ENCODE measurements around the gene PLPPR3.

PLPPR3 gene

GRCh38 chr19:821825-822503 lies at the start of gene PLPPR3:
Gene PLPPR3, minus strand, starts transcription at chr19:821955. Its CDS starts 396 bp downstream, at chr19:821559.
- intact Hi-C loops (cut with DNase I), result no loop called here
- peak in 7 of 42 donors; percentile 20 to 57 (median 44) for DNase-seq

DNA sequence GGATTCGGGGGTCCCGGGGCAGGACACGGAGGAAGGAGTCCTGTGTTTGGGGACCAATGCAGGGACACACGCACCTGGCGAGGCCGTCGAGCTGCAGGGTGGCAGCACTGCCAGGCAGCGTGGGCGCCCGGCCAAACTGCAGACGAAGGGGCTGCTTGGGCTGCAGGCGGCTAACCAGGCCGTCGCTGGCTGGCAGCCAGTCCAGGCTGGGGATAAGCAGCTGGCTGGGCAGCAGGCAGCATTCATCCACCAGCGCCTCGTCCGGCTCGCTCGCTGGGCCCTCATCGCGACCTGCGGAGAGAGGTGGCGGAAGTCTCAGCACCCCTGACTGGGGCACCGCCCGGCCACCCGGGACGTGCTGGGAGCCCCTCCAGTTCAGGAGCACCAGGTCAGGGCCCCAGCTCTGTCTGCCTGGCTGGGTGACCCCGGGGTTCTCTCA lies 49.2 kb upstream of the PLPPR3 start:
- DNase-seq, result peak in 30 of 42 donors; percentile 24 to 75 (median 55)
- intact Hi-C loops (cut with DNase I), result no loop called here

- DNase-seq, result no peak
- intact Hi-C loops (cut with DNase I), result no loop called here
These were observed 48.6 kb upstream of the PLPPR3 start for GRCh38 chr19:870314-870713.

DNA sequence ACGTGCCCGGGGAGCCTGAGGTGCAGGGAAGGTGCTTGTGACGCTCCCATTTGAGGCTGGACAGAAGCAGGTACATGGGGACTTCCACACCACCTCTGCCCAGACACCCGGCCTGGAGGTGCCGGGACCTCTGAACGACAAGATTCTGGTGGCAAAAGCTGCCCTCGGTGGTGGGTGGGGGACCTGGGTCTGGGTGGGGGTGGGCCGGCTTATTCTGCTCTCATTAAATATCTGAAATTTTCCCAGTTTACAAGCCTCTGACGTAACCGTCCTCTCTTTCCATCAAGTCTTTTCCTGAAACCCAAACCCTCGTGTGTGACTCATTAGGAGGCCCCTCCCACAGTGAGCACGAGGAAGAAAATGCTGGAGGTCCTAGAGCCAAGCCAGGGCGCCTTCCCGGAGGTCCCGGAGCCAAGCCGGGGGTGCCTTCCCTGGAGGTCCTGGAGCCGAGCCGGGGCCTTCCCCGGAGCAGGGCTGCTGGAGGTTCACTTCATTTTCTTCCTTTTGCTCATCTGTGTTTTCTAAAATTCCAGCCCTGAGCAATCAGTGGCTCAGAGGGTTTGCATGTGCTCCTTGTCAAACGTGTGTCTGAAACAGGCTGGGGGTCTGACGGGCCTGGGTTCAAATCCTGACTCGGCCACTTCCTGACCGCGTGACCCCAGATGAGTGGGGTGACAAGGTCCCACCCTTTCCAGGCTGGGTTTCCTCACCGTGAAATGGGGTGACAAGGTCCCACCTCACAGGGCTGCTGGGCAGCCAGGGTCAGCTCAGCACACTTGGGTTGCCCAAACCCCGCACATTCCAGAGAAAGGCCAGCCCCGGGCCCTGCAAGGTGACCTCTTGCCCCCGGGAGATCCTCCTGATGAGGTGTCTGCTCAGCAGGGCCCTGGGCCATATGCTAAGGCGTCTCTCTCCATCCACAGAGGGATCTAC lies 47.8 kb upstream of the PLPPR3 start:
- intact Hi-C loops (cut with DNase I), result no loop called here
- DNase-seq, result peak in 6 of 42 donors; percentile 22 to 55 (median 44)

DNA sequence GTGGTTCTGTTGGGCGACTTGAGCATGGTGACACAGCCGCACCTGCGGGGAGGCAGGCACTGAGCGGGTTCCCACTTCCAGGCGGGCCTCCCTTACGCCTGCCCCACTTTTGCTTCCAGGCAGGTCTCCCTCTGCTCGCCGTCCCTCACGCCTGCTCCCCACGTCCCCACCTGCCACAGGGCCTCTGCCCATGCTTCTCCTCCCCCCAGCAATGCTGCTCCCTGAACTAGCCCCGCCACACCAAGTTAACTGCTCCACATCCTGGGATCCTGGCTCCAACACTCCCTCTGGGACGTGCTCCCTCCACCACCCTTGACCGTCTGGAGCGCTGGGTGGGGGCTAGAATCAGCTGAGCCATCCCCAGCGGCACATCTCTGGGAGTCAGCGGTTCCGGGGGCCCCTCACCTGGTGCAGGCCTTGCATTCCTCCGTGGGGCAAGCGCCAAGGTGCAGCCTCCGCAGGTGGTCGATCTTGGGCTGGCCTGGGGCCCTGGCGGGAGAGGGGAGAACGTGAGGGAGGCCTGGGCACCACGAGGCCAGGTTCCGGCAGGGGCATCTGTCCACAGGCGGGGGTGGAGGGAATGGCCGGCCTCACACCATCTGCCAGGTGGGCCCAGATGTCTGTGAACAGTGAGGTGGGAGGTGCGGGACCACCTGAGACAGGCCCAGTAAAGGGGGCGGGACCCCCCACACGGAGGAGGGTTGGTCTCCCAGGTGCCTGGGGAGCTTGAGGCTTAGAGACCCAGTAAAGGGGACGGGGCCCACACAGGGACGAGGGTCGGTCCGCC lies 46.9 kb upstream of the PLPPR3 start:
- intact Hi-C loops (cut with DNase I), result no loop called here
- DNase-seq, result no peak

GRCh38 chr19:867855-868457 lies 46.2 kb upstream of the PLPPR3 start:
- DNase-seq, result no peak
- intact Hi-C loops (cut with DNase I), result no loop called here

DNA sequence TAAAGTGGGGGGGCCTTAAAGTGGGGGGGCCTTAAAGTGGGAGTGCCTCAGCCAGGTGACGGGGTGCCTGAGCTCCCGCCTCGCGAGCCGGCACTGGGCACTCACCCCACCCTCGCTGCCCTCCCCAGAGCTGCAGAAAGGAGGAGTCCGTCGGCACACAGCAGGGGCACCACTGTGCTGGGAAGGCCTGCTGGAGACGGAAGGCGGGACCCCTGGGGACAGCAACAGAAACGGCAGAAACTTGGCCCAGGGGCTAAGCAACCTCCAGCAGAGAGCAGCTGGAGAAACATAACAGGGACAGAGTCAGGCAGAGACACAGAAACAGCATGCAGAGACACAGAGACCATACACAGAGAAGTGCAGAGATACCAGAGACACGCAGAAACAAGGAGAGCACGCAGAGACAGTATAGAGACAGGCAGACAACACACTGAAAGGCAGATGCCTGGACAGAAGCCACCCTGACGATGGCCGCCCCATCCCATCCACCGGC lies 45.6 kb upstream of the PLPPR3 start:
- intact Hi-C loops (cut with DNase I), result no loop called here
- DNase-seq, result no peak

GRCh38 chr19:866769-867300 lies 45.1 kb upstream of the PLPPR3 start:
- intact Hi-C loops (cut with DNase I), result no loop called here
- DNase-seq, result no peak

DNA sequence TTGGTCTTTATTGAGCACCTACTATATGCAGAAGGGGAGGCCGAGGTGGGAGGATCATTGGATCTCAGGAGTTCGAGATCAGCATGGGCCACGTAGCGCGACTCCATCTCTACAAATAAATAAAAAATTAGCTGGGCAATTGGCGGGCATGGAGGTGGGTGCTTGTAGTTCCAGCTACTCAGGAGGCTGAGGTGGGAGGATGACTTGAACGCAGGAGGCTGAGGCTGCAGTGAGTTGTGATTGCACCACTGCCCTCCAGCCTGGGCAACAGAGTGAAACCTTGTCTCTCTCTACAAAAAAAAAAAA lies 41.5 kb upstream of the PLPPR3 start:
- no peak for DNase-seq
- intact Hi-C loops (cut with DNase I), result no loop called here

- intact Hi-C loops (cut with DNase I), result no loop called here
- DNase-seq, result peak in 6 of 42 donors; percentile 26 to 59 (median 39)
These were observed 41.0 kb upstream of the PLPPR3 start for GRCh38 chr19:862581-863314.

- peak in 7 of 42 donors; percentile 15 to 61 (median 32) for DNase-seq
- intact Hi-C loops (cut with DNase I), result loop anchor here (2.0 kb wide), 1 partner anchor 117 kb away; no protein-coding TSS in a partner anchor
These were observed 40.2 kb upstream of the PLPPR3 start for GRCh38 chr19:861756-862580.

DNA sequence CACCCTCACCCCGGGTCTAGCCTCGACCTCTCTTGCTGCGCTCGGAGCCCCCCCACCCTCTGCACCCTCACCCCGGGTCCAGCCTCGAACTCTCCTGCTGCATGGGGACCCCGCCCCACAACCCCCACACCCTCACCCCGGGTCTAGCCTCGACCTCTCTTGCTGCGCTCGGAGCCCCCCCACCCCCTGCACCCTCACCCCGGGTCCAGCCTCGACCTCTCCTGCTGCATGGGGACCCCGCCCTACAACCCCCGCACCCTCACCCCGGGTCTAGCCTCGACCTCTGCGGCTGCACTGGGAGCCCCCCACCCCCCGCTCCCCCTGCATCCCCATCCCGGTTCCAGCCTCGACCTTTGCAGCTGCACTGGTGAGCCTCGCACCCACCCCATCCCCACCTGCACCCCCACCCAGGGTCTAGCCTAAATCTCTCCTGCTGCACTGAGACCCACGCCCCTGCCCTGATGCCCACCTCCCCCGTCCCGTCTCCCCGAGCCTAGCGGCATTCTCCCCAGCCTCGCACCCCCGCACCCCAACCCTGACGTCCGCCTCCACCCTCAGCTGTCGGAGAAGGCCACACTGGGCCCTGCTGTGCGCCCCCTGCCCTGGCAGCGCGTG lies 39.5 kb upstream of the PLPPR3 start:
- intact Hi-C loops (cut with DNase I), result loop anchor here (2.0 kb wide), 1 partner anchor 118 kb away; no protein-coding TSS in a partner anchor
- no peak for DNase-seq

DNA sequence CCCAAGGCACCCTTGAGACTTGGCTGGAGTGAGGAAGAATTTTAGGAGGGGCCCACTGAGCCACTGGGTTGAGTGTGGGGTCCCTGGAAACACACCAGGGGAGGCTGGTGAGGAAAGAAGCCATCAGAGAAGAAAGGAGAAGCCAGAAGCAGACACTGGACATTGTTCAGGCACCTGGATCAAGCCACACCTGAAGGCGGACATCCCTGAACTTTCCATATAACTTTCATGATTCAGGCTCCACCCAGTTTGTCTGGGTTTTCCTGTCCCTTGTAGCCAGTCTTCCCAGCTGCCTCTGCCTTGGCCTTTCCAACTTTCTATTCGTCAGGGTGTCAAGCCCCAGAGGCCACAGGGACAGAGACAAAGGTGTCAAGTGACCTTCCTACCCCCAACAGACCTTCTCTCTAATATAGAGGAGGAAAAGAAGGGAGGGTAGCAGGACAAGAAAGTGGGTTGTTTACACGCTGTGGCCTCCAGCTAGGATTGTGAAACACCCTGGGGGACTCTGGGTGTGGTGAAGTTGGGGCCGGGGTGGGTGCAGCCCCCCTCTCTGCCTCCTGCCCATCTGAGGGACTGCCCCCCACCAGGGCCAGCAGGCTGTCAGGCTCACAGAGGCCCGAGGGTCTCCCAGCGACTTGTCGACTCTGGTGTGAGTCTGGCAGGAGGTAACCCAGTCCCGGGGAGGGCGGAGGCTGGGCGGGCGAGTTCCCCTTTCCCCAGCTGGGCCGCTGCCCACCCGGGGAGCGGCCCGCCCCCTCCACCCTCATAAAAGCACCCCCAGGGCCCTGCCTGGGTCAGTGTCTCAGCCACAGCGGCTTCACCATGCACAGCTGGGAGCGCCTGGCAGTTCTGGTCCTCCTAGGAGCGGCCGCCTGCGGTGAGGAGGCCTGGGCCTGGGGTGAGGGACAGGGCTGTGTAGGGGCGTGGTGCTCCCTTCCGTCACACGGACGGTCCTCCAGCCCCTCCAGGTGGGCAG lies 37.4 kb upstream of the PLPPR3 start, which contains the start of gene CFD:
TSS of gene CFD (plus strand) at position 797 of the 976 bp plus-strand sequence. CDS start at position 823, 26 bp downstream.
- intact Hi-C loops (cut with DNase I), result loop anchor here (5.0 kb wide), 1 partner anchor 63 kb away; no protein-coding TSS in a partner anchor

GRCh38 chr19:858284-858683 lies 36.5 kb upstream of the PLPPR3 start:
- intact Hi-C loops (cut with DNase I), result loop anchor here (5.0 kb wide), 1 partner anchor 64 kb away; no protein-coding TSS in a partner anchor
- no peak for DNase-seq

More for the DNA sequence above, 37.4 kb upstream of the PLPPR3 start, which contains the start of gene CFD:
- peak in 6 of 42 donors; percentile 12 to 51 (median 40) for DNase-seq

DNA sequence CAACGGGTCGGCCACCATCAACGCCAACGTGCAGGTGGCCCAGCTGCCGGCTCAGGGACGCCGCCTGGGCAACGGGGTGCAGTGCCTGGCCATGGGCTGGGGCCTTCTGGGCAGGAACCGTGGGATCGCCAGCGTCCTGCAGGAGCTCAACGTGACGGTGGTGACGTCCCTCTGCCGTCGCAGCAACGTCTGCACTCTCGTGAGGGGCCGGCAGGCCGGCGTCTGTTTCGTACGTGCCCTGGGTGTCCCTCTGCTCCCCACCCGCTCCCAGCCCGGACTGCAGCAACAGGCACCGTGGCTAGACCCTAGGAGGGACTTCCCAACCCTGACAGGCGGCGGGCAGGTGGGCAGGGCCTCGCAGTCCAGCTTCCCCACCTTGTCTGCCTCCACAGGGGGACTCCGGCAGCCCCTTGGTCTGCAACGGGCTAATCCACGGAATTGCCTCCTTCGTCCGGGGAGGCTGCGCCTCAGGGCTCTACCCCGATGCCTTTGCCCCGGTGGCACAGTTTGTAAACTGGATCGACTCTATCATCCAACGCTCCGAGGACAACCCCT lies 33.9 kb upstream of the PLPPR3 start:
- DNase-seq, result no peak
- intact Hi-C loops (cut with DNase I), result loop anchor here (5.0 kb wide), 1 partner anchor 67 kb away; no protein-coding TSS in a partner anchor

Measured in head of caudate nucleus (tissue), 42 donors.